ENCODE measurements around the gene RAB35.
"Not testable (repeated sequence)": the region's sequence is repeated elsewhere in the genome, so short reads cannot be mapped to it uniquely, and the experiment has no call there.

The RAB35 gene

DNA sequence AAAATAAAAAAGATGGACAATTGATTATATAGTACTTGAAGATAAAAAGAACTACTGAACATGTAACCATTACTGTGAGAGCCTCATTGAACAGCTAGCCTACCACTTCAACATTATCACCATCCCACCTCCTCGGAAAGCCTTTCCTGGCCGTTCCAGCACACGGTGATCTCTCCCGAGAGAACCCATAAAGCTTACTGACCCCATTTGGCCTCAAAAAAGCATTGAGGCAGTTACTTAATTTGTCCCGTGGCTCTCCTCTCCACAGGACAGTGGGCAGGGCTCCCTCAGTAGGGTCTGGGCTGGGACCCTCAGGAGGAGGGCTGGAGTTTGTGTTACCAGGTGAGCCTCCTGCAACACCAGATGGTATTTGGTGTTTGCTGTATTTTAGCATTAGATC lies 55.8 kb downstream of the RAB35 start:
- DNase-seq (ENCODE audit: low read depth): no peak

DNA sequence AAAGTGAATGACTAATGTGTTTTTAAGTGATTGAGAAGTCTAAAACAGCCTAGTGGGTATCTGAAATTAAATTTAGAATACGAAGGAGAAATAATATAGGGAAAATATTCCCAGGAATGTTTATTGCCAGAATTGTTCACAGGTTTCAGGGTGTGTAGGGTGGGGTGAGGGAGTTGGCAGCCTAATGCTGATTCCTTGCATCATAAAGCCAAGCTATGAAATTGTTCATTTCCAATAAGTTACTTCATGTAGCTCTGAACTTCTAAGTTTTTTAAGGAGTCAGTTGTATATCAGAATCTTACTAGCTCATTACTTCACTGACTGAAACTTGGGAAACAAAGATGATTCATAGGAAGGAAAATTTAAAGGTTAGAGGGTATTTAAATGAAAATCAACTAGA lies 56.4 kb downstream of the RAB35 start:
- no peak for DNase-seq (ENCODE audit: low read depth)

DNA sequence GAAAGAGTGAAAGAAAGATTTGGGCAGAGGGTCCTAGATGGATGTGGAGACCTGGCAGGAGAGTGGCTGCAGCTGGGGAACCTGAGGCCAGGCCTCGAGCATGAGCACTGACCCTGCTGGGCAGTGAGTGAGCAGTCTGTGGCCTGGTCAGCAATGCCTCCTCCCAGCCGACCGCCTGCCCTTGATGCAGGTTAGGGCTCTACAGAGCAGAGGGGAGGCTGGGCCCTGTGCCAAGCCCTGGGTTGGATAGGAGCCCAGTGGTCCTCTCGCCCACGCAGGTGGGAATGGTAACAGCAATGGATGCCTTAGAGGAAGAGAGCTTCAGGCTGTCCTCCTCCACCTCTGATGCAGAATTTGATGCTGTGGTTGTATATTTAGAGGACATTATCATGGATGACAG lies 59.8 kb downstream of the RAB35 start:
- DNase-seq (ENCODE audit: low read depth): no peak

- no peak for DNase-seq (ENCODE audit: low read depth)
Observed at GRCh38 chr12:120055231-120056000, 61.1 kb downstream of the RAB35 start.

DNA sequence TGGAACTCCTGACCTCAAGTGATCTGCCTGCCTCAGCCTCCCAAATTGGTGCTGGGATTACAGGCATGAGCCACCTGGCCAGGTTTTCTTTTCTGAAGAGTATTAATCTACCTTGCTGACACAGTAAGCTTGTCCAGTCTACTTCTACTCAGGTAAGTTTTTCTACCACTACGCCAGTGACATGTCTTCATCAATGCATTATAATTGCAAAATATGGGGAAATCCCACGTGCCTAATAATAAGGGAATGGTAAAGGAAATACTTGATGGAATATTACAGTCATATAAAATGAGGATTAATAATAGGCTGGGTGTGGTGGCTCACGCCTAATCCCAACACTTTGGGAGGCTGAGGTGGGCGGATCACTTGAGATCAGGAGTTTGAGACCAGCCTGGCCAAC lies 62.3 kb downstream of the RAB35 start:
- DNase-seq (ENCODE audit: low read depth): no peak

DNA sequence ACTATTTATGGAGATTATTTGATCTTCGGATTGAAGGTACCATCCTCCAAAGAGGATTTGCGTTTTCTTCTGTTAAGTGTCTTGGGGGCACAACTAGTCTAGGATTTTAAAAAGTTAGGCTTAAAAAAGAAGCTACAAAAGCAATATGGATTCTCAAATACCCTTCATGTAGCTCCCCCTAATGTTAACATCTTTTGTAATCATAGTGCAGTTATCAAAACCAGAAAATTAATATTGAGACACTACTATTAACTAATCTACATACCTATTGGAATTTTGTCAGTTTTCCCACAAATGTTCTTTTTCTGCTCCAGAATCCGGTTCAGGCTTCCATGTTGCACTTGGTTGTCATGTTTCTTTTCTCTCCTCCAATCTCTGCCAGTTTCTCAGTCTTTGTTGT lies 65.0 kb downstream of the RAB35 start:
- DNase-seq (ENCODE audit: low read depth): no peak

GRCh38 chr12:120049426-120049825 lies 67.1 kb downstream of the RAB35 start:
- no peak for DNase-seq (ENCODE audit: low read depth)

DNA sequence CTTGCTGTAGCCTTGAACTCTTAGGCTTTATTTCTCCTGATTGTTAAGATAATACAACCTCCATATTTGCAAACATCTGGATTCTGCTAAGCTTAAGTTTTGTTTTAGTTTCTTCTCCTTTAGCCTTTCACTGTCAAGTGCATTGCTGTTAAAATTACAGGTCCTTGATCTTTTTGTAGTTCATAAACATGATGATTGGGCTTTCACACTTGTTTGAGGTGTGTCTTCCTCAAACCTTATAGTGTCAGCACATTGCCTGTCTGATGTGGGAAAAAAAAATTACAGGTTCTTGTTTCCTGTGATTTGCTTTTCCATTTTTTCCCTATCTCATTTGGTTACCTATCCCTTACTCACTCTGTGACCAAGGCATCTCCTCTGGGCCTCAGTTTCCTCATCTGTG lies 68.3 kb downstream of the RAB35 start:
- no peak for DNase-seq (ENCODE audit: low read depth)

- DNase-seq (ENCODE audit: low read depth): no peak
Observed at GRCh38 chr12:120047072-120047471, 69.5 kb downstream of the RAB35 start.

DNA sequence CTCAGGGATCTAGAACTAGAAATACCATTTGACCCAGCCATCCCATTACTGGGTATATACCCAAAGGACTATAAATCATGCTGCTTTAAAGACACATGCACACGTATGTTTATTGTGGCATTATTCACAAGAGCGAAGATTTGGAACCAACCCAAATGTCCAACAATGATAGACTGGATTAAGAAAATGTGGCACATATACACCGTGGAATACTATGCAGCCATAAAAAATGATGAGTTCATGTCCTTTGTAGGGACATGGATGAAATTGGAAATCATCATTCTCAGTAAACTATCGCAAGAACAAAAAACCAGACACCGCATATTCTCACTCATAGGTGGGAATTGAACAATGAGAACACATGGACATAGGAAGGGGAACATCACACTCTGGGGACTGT lies 71.2 kb downstream of the RAB35 start:
- not testable (repeated sequence) for DNase-seq (ENCODE audit: low read depth)

Data from stimulated activated CD8-positive, alpha-beta memory T cell treated with anti-CD3 and anti-CD28 coated beads, Interleukin-15, amount 100 ng/mL, for 24 hours (primary cell).